ENCODE data around the gene AMPD3. TPM values are rescaled to one million over a fixed set of nuclear protein-coding genes. Genes with fewer than 3 reads are reported as not detected.

AMPD3 gene
- total and polyA plus RNA-seq, 10 donors, result 9.3 to 54.7 (median 25.2) TPM

DNA sequence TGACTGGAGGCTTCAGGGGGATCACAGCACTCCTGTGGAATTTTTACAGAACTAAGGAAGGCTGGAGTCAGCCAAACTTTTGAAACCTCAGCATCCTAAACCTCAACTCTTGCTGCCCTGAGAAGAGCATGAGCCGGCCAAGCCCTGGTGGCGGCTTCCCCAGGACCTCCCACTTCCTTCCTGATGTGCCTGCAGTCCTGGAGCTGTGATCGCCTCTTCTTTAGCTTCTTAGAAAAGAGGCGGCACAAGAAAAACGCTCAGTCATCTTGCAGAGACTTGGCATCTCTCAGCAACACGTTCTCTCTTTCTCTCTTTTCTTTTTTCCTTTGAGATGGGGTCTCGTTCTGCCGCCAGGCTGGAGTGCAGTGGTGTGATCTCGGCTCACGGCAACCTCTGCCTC, 40.4 kb upstream of the AMPD3 start:
- no peaks in the 10 kb centered on the region for H3K9me3 ChIP-seq
- 10 to 26% (median 16%) methylated on average over 10 of the region's 10 CpGs for WGBS, 5 donors
- DNase-seq, result peak; percentile 86
- peak overlapping the region in 1 of 8 donors; percentile 4 for H3K4me3 ChIP-seq
- no peaks in the 10 kb centered on the region for H3K36me3 ChIP-seq
- intact Hi-C loops (cut with DNase I; ENCODE audit: low total_unique reads), result loop anchor here (5.0 kb wide), 1 partner anchor 238 kb away; no protein-coding TSS in a partner anchor
- peaks cover 10 to 31% (median 22%) of the 10 kb centered on the region in 6 donors for H3K4me1 ChIP-seq
- H3K27me3 ChIP-seq (replicated peaks in 1 of 7), result no peaks in the 10 kb centered on the region
- TF ChIP-seq POLR2AphosphoS5 (IDR thresholded peaks at IDR 0.05), result peak in 2 of 3 donors; percentile 7 to 40
- TF ChIP-seq, protein P1, sequence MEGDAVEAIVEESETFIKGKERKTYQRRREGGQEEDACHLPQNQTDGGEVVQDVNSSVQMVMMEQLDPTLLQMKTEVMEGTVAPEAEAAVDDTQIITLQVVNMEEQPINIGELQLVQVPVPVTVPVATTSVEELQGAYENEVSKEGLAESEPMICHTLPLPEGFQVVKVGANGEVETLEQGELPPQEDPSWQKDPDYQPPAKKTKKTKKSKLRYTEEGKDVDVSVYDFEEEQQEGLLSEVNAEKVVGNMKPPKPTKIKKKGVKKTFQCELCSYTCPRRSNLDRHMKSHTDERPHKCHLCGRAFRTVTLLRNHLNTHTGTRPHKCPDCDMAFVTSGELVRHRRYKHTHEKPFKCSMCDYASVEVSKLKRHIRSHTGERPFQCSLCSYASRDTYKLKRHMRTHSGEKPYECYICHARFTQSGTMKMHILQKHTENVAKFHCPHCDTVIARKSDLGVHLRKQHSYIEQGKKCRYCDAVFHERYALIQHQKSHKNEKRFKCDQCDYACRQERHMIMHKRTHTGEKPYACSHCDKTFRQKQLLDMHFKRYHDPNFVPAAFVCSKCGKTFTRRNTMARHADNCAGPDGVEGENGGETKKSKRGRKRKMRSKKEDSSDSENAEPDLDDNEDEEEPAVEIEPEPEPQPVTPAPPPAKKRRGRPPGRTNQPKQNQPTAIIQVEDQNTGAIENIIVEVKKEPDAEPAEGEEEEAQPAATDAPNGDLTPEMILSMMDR (IDR thresholded peaks at IDR 0.05 in 8 of 11, conservative IDR thresholded peaks at IDR 0.05 in 3 of 11), result no peak
- peak overlapping the region in 5 of 8 donors; percentile 12 to 70 (median 50) for H3K27ac ChIP-seq

DNA sequence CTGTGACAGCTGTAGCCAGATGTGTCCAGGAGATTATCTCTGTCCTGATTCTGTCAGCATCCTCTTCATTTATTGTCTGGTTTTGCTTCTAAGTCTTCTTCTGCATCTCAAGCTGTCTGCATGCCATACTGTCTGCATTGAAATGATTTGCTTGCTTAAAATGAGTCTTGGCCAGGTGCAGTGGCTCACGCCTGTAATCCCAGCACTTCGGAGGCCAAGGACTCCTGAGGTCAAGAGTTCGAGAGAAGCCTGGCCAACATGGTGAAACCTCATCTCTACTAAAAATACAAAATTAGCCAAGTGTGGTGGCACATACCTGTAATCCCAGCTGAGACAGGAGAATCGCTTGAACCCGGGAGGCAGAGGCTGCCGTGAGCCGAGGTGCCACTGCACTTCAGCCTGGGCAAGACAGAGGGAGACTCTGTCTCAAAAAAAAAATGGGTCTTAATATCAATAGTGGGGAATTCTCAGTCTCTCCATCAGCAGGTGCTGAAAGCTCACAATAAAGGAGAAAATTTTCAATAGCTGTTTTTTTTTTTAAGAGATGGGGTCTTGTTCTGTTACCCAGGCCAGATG, 39.2 kb upstream of the AMPD3 start:
- no peak for DNase-seq
- WGBS, 5 donors, result 88 to 94% (median 90%) methylated on average over 7 of the region's 7 CpGs
- Histone ChIP-seq H3K27me3 (replicated peaks in 1 of 7) (no peaks in the 10 kb centered on the region), H3K4me3 (no peak overlapping the region), H3K4me1 (peaks cover 10 to 28% (median 21%) of the 10 kb centered on the region in 6 donors), H3K27ac (no peak overlapping the region), H3K36me3 (no peaks in the 10 kb centered on the region), H3K9me3 (no peaks in the 10 kb centered on the region)
- TF ChIP-seq, protein P1 (IDR thresholded peaks at IDR 0.05 in 8 of 11, conservative IDR thresholded peaks at IDR 0.05 in 3 of 11), result peak in 1 of 11 experiments; percentile 17
- no peak for TF ChIP-seq POLR2A (IDR thresholded peaks at IDR 0.05)
- intact Hi-C loops (cut with DNase I; ENCODE audit: low total_unique reads), result no loop called here

DNA sequence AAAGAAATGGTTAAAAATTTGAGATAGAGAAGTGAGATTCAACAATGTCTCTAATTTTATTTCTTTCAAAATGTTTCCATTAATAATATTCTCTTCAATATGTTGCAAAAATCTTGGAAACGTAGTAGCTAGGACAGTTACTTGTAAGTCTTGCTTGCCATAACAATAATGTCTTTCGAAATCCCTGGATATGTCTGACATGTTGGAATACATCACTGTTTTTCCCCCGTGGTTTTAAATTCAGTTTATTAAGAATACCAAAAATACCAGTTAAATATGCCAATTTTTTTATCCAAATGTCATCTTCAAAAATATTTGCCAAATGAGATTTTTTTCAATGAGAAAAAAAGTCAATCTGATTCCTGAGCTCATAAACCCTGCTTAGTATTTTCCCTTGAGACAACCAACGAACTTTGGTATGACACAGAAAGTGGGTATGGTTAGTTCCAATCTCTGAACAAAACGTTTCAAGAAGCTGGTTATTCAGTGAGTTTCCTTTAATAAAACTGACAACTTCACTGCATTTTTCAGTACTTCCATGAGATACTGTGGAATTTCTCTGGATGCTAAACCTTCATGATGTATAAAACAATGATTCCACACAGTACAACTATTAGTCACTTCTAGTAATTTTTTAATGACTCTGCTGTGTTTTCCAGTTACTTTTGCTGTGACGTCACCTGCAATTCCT, 36.7 kb upstream of the AMPD3 start:
- peaks cover 0 to 8% (median 0%) of the 10 kb centered on the region in 8 donors for H3K9me3 ChIP-seq
- no peak for DNase-seq
- peaks cover 10 to 24% (median 19%) of the 10 kb centered on the region in 6 donors for H3K4me1 ChIP-seq
- H3K27ac ChIP-seq, result peak overlapping the region in 1 of 8 donors; percentile 22
- intact Hi-C loops (cut with DNase I; ENCODE audit: low total_unique reads), result no loop called here
- H3K4me3 ChIP-seq, result no peak overlapping the region
- no peaks in the 10 kb centered on the region for H3K36me3 ChIP-seq
- H3K27me3 ChIP-seq (replicated peaks in 1 of 7), result no peaks in the 10 kb centered on the region
- TF ChIP-seq POLR2AphosphoS5 (IDR thresholded peaks at IDR 0.05), result no peak
- TF ChIP-seq, protein P1 (IDR thresholded peaks at IDR 0.05 in 8 of 11, conservative IDR thresholded peaks at IDR 0.05 in 3 of 11), result no peak
- no peak for TF ChIP-seq POLR2A (IDR thresholded peaks at IDR 0.05)
- WGBS, 5 donors, result 40 to 65% (median 54%) methylated on average over 6 of the region's 6 CpGs

- Histone ChIP-seq H3K4me3 (no peak overlapping the region), H3K27ac (peak overlapping the region in 1 of 8 donors; percentile 22), H3K9me3 (peaks cover 0 to 8% (median 0%) of the 10 kb centered on the region in 8 donors), H3K27me3 (replicated peaks in 1 of 7) (no peaks in the 10 kb centered on the region), H3K36me3 (no peaks in the 10 kb centered on the region), H3K4me1 (peaks cover 5 to 19% (median 14%) of the 10 kb centered on the region in 6 donors)
- WGBS, 5 donors, result 42 to 76% (median 54%) methylated on average over 3 of the region's 3 CpGs
- no peak for DNase-seq
- TF ChIP-seq, protein P1 (IDR thresholded peaks at IDR 0.05 in 8 of 11, conservative IDR thresholded peaks at IDR 0.05 in 3 of 11), result no peak
- TF ChIP-seq POLR2AphosphoS5 (IDR thresholded peaks at IDR 0.05) (no peak), POLR2A (IDR thresholded peaks at IDR 0.05) (no peak)
- intact Hi-C loops (cut with DNase I; ENCODE audit: low total_unique reads), result no loop called here
Observed at GRCh38 chr11:10418950-10419310, 36.1 kb upstream of the AMPD3 start.
